Activated CD8-positive, alpha-beta memory T cell treated with anti-CD3 and anti-CD28 coated beads for 4 hours (primary cell): ENCODE measurements around the gene CXCR4.
"Not testable (repeated sequence)": the region's sequence is repeated elsewhere in the genome, so short reads cannot be mapped to it uniquely, and the experiment has no call there.

Experiments
- DNase-seq, 2 donors: peaks; one replicate each; pipeline ENCODE4 v3.0.0-alpha.2; 2020; ENCODE audit warnings: low read depth in 2 of 2

CXCR4 gene

DNA sequence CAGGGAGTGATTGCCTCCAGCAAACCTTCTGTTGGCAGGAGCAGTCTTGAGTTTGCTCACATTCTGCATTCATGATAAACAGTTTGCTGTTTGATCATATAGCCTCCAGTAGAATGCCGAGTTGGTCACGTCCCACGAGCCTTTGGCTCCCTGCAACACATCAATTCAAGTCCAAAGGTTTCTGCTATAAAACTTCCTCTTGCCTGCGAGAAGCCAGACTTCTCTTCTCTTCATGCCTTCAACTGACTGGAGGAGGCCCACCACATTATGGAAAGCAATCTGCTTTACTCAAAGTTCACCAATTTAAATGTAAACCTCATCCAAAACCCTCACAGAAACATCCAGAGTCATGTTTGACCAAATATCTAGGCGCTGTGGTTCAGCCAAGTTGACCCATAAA, 40.8 kb downstream of the CXCR4 start:
- no peak for DNase-seq

DNA sequence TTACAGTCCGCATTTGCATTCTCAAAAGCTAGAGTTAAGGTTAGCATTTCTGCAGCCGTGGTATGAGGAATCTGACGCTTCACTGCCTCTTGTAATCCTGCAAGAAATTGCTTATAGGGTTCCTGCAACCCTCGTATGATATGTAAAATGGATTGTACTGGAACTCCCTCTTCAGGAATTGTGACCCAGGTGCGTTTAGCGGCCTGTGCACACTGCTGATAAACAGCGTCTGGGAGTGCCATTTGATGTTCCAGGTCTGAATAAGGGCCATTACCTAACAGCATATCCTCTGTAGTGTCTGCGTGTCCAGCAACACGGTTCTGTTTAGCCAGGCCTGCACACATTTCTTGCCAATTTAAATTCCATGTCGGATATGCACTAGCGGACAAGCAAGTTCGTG, 42.5 kb downstream of the CXCR4 start:
- DNase-seq: no peak

DNA sequence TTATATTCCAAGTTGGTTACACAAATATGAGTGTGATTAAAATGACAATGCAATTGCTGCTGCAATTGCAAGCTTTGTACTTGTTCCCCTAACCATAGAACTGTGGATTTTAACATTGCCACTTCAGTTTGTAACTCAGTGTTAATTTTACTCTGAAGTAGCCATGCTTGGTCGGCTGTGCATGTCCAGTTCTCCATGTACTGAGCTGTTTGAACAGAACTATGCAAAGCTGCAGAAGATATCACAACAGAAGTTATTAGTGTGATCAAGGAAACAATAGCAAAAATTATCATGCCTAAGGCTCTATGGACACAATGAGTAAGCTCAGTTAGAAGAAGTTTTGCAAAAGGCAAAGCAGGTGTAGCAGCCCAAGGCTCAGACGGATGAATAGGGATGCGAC, 45.3 kb downstream of the CXCR4 start:
- no peak for DNase-seq

DNA sequence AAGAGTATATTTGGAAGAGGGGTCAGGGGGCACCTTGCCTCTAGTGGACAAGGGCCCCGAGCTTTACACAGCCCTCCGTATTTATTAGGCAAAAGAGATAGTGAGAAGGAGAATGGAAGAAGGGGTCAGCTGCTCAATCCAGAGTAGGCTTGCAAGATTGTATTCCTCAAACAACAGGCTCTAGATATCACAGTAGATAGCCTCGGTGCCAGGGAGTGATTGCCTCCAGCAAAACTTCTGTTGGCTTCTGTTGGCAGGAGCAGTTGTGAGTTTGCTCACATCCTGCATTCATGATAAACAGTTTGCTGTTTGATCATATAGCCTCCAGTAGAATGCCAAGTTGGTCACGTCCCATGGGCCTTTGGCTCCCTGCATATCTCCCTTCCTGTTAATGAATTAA, 46.1 kb downstream of the CXCR4 start:
- not testable (repeated sequence) for DNase-seq

DNA sequence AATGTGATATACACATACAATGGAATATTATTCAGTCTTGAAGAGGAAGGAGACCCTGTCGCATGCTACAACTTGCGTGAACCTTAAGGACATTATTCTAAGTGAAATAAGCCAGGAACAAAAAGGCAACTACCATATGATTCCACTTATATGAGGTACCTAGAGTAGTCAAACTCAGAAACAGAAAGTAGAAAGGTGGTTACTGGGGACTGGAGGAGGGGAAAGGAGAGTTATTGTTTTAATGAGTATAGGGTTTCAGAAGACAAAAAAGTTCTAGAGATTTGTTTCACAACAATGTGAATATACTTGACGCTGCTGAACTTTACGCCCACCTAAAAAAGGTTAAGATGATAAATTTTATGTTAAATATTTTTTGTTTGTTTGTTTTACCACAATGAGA, 47.0 kb downstream of the CXCR4 start:
- no peak for DNase-seq

DNA sequence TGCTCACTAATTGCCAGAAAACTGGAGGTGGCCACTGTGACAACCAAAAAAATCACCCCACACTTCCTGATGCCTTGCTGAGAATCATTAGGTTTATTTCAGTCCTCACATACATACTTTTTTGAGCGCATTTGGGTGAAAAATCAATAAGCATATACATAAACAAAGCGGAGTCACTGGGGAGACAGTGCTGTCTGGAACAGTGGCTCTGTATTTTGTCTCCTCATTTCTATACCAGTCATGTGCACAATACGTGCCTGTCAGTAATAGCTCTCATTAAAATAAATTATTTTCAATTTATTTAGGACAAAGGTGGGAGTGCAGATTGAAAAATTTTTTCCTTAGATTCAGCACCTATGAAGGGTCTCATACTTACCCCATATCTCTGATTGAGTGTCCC, 48.2 kb downstream of the CXCR4 start:
- no peak for DNase-seq

DNA sequence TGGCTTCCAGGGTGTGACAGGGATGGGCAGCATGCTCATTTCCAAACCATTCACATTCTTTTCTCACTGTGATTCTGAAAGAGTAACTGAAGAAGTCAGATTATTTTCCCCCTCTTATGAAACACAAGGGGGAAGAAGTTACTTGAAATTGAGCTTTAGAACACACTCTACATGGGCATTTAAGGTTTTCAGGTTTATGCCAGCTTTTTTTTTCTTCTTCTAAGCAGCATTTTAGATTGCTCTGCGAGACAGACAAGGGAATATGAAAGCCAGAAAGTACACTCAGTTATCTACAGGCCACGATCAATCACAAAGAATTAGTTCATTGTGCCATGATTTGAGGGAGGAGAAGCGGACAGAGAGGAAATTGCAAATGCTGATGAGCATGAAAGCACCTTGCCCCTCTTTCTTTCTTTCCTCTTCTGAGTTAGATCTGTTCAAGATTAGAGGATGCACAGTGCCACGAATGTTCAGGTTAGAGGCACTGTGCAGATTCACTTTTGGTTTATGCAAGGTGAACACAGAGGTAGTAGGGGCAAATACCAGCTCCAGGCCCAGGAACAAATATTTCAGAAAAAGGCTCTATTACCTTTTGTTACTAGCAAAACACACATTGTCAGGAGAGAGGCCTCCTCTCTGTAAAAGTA, 49.2 kb downstream of the CXCR4 start:
- no peak for DNase-seq

DNA sequence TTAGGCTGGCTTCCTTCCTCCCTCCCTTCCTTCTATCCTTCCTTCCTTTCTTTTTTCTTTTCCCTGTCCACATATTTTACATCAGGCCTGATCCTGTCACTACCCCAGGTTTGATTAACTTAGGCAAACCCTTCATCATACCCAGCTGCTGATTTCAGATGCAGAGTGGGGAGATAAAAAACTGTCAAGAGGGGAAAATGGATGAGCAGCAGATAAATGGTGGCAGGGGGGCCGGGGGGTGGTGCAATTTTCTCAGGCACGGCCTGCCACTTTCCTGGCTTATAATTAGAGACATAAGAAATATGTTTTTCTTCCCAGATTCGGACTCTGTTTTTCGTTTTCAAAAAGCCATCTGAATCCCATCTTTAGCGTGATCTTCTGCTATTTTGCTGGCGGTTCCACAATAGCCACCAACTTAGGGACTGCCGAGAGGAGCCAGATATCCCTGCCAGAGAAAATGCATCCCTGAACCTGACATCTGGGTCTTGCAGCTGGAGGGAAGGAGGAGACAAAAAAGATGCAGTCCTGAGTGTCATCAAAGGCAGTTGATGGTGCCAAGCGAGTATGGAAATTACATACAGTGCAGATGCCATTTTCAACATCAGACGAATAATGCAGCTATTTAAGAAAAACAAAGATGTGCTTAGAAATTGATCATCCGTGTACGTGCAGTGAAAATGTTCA, 49.9 kb downstream of the CXCR4 start:
- no peak for DNase-seq

DNA sequence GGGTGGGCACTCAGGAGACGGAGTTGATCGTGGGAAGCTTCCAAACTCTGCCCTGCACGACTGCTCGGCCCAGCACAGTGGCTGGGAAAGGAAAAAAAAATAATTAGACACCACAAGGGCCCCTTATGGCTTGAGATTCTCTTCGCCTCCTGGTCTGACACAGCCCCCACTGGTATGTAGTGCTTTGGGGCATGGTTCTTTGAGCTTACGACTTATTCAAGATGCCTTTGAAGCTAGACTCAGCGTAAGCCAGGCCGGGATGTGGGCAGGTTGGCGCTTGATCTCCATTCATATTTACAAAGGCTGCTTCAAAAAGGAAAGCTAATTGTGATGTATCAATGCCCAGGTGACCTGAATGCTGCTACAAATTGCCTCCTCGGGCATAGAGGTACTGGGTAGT, 50.5 kb downstream of the CXCR4 start:
- DNase-seq: no peak

DNA sequence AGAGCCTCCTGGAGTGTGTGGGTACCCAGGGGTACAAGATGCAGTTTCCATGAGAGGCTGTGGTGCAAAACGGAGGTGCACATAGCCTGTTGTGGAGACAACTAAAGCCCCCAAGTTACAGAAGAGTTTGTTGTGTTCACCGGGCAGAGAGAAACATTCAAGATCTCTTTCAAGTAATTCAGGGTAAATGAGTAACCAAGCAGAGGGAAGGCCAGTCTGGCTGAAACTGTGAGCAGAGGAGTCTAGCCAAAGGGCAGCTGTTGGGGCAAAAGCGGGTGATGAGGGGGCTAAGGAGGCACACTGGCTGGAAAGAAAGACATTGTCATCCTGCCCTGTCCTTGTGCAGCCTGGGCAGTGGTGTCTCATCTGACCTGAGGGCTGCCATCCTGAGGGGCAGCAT, 52.0 kb downstream of the CXCR4 start:
- no peak for DNase-seq

DNA sequence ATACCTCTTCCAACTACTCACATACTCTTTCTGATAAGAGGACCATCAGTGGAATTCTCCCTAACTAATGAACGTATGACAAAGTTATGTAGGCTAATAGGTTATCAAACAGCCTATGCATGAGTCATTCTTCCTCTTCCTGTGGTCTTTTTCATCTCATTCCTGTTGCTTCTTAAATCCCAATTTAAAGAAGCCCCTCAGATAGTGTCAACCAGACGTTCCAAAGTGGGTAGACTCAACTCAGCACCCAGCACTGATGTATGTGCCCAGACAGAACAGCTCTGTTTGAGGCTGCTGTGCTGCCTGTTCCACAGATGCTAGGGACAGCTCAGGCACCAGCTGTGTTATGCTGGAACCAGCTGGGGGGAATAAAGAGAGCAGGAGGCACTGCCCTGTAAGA, 52.6 kb downstream of the CXCR4 start:
- no peak for DNase-seq
